ENCODE data around the gene IER2.

DNA sequence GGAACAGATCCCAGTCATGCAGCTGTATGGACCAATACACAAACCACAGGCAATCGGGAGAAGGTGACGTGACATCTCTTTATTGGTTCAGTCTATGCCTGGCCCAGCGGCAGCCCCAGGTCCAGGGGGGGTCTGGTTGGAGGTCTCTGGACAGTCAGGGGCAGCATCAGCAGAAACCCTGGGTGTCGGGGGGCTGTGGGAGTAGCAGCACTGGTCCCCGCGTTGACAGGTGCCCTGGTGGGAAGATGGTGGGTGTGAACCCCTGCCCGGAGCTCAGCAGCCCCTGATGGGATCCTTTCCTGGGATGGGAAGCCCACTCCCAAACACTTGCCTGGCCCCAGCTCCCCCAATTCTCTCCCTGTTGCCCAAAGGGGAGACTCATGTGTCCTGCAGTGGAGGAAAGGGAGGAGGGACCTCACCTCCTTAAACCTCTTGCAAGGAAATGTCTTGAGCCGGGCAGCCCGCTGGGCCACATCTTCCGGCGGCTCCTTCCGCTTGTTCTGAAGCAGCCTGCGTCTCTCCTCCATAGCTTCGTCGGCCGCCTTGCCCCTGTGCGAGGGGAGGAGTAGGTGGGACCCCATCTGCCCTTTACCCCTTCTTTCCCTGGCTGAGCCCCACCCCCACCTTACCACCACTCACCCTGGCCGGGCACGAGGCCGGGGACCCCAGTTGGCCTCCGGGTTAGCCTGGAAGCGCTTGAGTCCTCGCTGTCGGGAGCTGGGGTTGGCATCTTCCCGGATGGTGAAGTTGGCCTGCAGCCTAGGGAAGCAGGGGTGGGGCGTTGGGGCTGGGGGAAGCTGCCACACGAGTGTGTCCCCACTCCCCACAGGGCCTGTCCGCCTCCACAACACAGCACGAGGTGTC is 45.1 kb upstream of the IER2 start:
- TF ChIP-seq, protein P1, sequence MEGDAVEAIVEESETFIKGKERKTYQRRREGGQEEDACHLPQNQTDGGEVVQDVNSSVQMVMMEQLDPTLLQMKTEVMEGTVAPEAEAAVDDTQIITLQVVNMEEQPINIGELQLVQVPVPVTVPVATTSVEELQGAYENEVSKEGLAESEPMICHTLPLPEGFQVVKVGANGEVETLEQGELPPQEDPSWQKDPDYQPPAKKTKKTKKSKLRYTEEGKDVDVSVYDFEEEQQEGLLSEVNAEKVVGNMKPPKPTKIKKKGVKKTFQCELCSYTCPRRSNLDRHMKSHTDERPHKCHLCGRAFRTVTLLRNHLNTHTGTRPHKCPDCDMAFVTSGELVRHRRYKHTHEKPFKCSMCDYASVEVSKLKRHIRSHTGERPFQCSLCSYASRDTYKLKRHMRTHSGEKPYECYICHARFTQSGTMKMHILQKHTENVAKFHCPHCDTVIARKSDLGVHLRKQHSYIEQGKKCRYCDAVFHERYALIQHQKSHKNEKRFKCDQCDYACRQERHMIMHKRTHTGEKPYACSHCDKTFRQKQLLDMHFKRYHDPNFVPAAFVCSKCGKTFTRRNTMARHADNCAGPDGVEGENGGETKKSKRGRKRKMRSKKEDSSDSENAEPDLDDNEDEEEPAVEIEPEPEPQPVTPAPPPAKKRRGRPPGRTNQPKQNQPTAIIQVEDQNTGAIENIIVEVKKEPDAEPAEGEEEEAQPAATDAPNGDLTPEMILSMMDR (IDR thresholded peaks at IDR 0.05; ENCODE audit: extremely low read depth in 1 of 2, insufficient read depth in 1 of 2, low read depth in 1 of 2, low read length in 2 of 2): no peak
- TF ChIP-seq EZH2 (IDR thresholded peaks at IDR 0.05; ENCODE audit: borderline replicate concordance, low read depth, low read length, severe bottlenecking) (no peak), POLR2AphosphoS5 (IDR thresholded peaks at IDR 0.05; ENCODE audit: insufficient read depth, low read depth, low read length) (no peak), POLR2A (IDR thresholded peaks at IDR 0.05; ENCODE audit: low read depth, low read length) (no peak), GATA2 (IDR thresholded peaks at IDR 0.05; ENCODE audit: insufficient read depth, insufficient read length, low read depth, low read length) (no peak), MYC (IDR thresholded peaks at IDR 0.05; ENCODE audit: low read depth, low read length) (no peak), FOS (IDR thresholded peaks at IDR 0.05; ENCODE audit: borderline replicate concordance, insufficient read depth, low read length) (no peak), JUN (IDR thresholded peaks at IDR 0.05; ENCODE audit: borderline replicate concordance, insufficient read depth, insufficient read length, low read depth) (no peak)
- TF ChIP-seq, protein P2, sequence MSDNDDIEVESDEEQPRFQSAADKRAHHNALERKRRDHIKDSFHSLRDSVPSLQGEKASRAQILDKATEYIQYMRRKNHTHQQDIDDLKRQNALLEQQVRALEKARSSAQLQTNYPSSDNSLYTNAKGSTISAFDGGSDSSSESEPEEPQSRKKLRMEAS (IDR thresholded peaks at IDR 0.05; ENCODE audit: insufficient read depth, insufficient read length): no peak

Data from endothelial cell of umbilical vein (primary cell).